ENCODE results near the gene NLRP5. TPM values are rescaled to one million over a fixed set of nuclear protein-coding genes. Genes with fewer than 3 reads are reported as not detected.
"Not testable (repeated sequence)": the region's sequence is repeated elsewhere in the genome, so short reads cannot be mapped to it uniquely, and the experiment has no call there.

Gene NLRP5
- total RNA-seq, 3 donors from 2014 or later, result not detected

- Histone ChIP-seq H3K36me3 (ENCODE audit: low read depth) (no peaks in the 10 kb centered on the region), H3K4me3 (no peak overlapping the region), H3K9me3 (no peaks in the 10 kb centered on the region), H3K4me1 (ENCODE audit: low read depth) (no peaks in the 10 kb centered on the region)
- no peak for DNase-seq
- intact Hi-C loops (cut with DNase I, micrococcal nuclease), result no loop called here
- ATAC-seq, result no peak
- TF ChIP-seq CTCF (IDR thresholded peaks at IDR 0.05), result no peak
Observed at GRCh38 chr19:55990831-55991230, 4.3 kb downstream of the NLRP5 start.

DNA sequence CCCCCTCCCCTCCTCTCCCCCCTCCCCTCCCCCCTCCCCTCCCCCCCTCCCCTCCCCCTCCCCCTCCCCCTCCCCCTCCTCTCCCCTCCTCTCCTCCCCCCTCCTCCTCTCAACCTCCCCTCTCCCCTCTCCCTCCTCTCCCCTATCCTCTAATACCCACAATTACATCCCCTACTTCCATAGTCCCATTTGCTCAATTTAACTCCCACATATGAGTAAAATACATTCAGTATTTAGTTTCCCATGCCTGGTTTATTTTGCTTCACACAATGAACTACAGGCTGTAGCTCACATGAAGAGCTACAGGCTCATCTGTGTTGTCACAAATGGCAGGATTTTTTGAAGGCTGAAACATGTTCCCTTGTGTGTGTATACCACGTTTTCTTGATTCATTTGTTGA, 6.9 kb downstream of the NLRP5 start:
- H3K4me3 ChIP-seq, result no peak overlapping the region
- ATAC-seq, result no peak
- TF ChIP-seq CTCF (IDR thresholded peaks at IDR 0.05), result no peak
- DNase-seq, result no peak
- no peaks in the 10 kb centered on the region for H3K4me1 ChIP-seq (ENCODE audit: low read depth)
- H3K9me3 ChIP-seq, result no peaks in the 10 kb centered on the region
- intact Hi-C loops (cut with DNase I, micrococcal nuclease), result no loop called here
- H3K36me3 ChIP-seq (ENCODE audit: low read depth), result no peaks in the 10 kb centered on the region

DNA sequence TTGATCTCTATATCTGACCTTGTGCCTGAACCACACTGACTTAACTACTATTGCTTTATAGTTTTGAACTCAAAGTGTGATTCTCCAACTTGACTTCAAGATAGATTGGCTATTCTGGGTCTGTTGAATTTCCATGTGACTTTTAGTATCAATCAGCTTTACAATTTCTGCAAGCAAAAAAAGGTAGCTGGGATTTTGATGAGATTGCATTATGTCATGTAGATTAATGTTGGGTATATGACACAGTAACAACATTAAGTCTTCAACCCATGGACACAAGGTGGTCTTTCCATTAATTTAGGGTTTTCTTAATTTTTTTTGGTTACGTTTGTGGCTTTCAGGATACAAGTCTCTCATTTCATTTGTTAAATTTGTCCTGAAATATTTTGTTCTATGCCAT, 28.2 kb downstream of the NLRP5 start:
- no peaks in the 10 kb centered on the region for H3K4me1 ChIP-seq (ENCODE audit: low read depth)

DNA sequence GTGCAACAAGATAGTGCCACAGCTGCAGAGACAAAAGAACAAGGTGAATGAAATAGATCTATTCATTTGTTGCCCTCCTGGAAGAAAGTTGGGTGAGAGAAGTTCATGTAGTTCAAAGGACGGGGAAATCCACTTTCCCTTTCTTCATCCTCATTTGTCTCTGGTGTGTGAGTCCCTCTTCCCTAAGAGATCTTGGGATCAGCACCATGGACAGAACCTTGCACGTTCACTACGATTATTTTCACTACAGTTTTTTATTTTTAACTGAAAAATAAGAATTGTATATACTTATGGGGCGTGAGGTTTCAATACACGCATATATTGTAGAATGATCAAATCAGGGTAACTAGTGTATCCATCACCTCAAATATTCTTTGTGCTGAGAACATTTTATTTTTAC, 29.2 kb downstream of the NLRP5 start:
- Histone ChIP-seq H3K4me3 (no peak overlapping the region), H3K4me1 (ENCODE audit: low read depth) (no peaks in the 10 kb centered on the region), H3K9me3 (no peaks in the 10 kb centered on the region), H3K36me3 (ENCODE audit: low read depth) (no peaks in the 10 kb centered on the region)
- TF ChIP-seq CTCF (IDR thresholded peaks at IDR 0.05), result no peak
- peak in 1 of 3 donors; percentile 5 for DNase-seq
- no peak for ATAC-seq
- intact Hi-C loops (cut with DNase I, micrococcal nuclease), result no loop called here

More for the DNA sequence above, 28.2 kb downstream of the NLRP5 start:
- no peak for TF ChIP-seq CTCF (IDR thresholded peaks at IDR 0.05)
- ATAC-seq, result no peak
- Histone ChIP-seq H3K9me3 (no peaks in the 10 kb centered on the region), H3K36me3 (ENCODE audit: low read depth) (no peaks in the 10 kb centered on the region), H3K4me3 (no peak overlapping the region)
- no peak for DNase-seq
- intact Hi-C loops (cut with DNase I, micrococcal nuclease), result no loop called here

- ATAC-seq, result not testable (repeated sequence)
Observed at GRCh38 chr19:56019325-56019724, 32.8 kb downstream of the NLRP5 start.

GRCh38 chr19:56020355-56020975, 33.9 kb downstream of the NLRP5 start:
- H3K4me1 ChIP-seq (ENCODE audit: low read depth); intact Hi-C loops (cut with DNase I, micrococcal nuclease); DNase-seq; H3K36me3 ChIP-seq (ENCODE audit: low read depth); H3K9me3 ChIP-seq; ATAC-seq; H3K4me3 ChIP-seq: not testable (repeated sequence)

More at GRCh38 chr19:56019325-56019724, 32.8 kb downstream of the NLRP5 start:
- intact Hi-C loops (cut with DNase I, micrococcal nuclease); DNase-seq; H3K36me3 ChIP-seq (ENCODE audit: low read depth); H3K4me1 ChIP-seq (ENCODE audit: low read depth); H3K9me3 ChIP-seq; H3K4me3 ChIP-seq: not testable (repeated sequence)

DNA sequence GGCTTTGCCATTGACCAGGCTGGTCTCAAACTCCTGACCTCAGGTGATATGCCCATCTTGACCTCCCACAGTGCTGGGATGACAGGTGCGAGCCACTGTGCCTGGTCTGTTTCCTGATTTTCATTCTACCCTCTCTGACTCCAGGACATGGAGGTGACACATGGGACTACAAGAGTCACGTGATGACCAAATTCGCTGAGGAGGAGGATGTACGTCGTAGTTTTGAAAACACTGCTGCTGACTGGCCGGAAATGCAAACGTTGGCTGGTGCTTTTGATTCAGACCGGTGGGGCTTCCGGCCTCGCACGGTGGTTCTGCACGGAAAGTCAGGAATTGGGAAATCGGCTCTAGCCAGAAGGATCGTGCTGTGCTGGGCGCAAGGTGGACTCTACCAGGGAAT, 40.2 kb downstream of the NLRP5 start:
- no peak for DNase-seq
- H3K4me3 ChIP-seq, result no peak overlapping the region
- intact Hi-C loops (cut with DNase I, micrococcal nuclease), result no loop called here
- no peak for TF ChIP-seq CTCF (IDR thresholded peaks at IDR 0.05)
- no peaks in the 10 kb centered on the region for H3K9me3 ChIP-seq
- H3K4me1 ChIP-seq (ENCODE audit: low read depth), result no peaks in the 10 kb centered on the region
- H3K36me3 ChIP-seq (ENCODE audit: low read depth), result no peaks in the 10 kb centered on the region
- ATAC-seq, result no peak
